H9 (cell line): Measurements from ENCODE around the gene VPS29. TPM values are rescaled to one million over a fixed set of nuclear protein-coding genes. Genes with fewer than 3 reads are reported as not detected.

Source experiments
- DNase-seq: peaks from one replicate; pipeline ENCODE4 v3.0.0-alpha.2; 2017
- H2AFZ ChIP-seq: one replicate; pipeline ENCODE4 v1.6.1; 2013; ENCODE audit warnings: mild to moderate bottlenecking, low read length, control low read depth, moderate library complexity
- H2AK5ac ChIP-seq: 2 replicates; pipeline ENCODE4 v1.6.1; 2013; ENCODE audit warnings: low read length, control low read depth, mixed read lengths; ENCODE audit not compliant: insufficient read length
- H2BK120ac ChIP-seq: one replicate; pipeline ENCODE4 v1.6.1; 2013; ENCODE audit warnings: low read depth, mild to moderate bottlenecking, low read length, control low read depth, inconsistent platforms; ENCODE audit not compliant: poor library complexity, severe bottlenecking
- H2BK12ac ChIP-seq: 2 replicates; pipeline ENCODE4 v1.6.1; 2013; ENCODE audit warnings: low read length, control low read depth, mixed read lengths, low read depth; ENCODE audit not compliant: insufficient read length
- H2BK15ac ChIP-seq: 2 replicates; pipeline ENCODE4 v1.6.1; 2013; ENCODE audit warnings: low read depth, low read length, control low read depth
- H2BK20ac ChIP-seq: one replicate; pipeline ENCODE4 v1.6.1; 2013; ENCODE audit warnings: low read depth, mild to moderate bottlenecking, low read length, control low read depth, inconsistent platforms; ENCODE audit not compliant: poor library complexity, severe bottlenecking
- H2BK5ac ChIP-seq: 2 replicates; pipeline ENCODE4 v1.6.1; 2013; ENCODE audit warnings: low read length, control low read depth, mixed read lengths; ENCODE audit not compliant: insufficient read length
- H3K14ac ChIP-seq: 2 replicates; pipeline ENCODE4 v1.6.1; 2013; ENCODE audit warnings: low read length, control low read depth; ENCODE audit not compliant: insufficient read depth
- H3K18ac ChIP-seq: 2 replicates; pipeline ENCODE4 v1.6.1; 2013; ENCODE audit warnings: low read depth, mild to moderate bottlenecking, mixed read lengths, low read length, control low read depth; ENCODE audit not compliant: insufficient read length
- H3K23ac ChIP-seq: 2 replicates; pipeline ENCODE4 v1.6.1; 2013; ENCODE audit warnings: low read length, control low read depth, mixed read lengths, low read depth; ENCODE audit not compliant: insufficient read length
- H3K23me2 ChIP-seq: 2 replicates; pipeline ENCODE4 v1.6.1; 2013; ENCODE audit warnings: low read depth, mild to moderate bottlenecking, mixed read lengths, low read length, control low read depth; ENCODE audit not compliant: insufficient read length, poor library complexity, severe bottlenecking
- H3K27ac ChIP-seq: 2 replicates; pipeline ENCODE4 v1.5.1; 2013; ENCODE audit warnings: low read length, control low read depth, mixed read lengths, low read depth; ENCODE audit not compliant: insufficient read length
- H3K27me3 ChIP-seq: 2 replicates; pipeline ENCODE4 v1.6.1; 2013; ENCODE audit warnings: low read length, control low read depth, inconsistent platforms; ENCODE audit not compliant: insufficient read depth
- H3K4ac ChIP-seq: 2 replicates; pipeline ENCODE4 v1.6.1; 2013; ENCODE audit warnings: low read depth, mild to moderate bottlenecking, control low read depth, inconsistent platforms, low read length, moderate library complexity
- H3K4me1 ChIP-seq: 2 replicates; pipeline ENCODE4 v1.6.1; 2013; ENCODE audit warnings: low read length, control low read depth, inconsistent platforms; ENCODE audit not compliant: insufficient read depth
- H3K4me2 ChIP-seq: 2 replicates; pipeline ENCODE4 v1.6.1; 2013; ENCODE audit warnings: low read length, control low read depth, mixed read lengths; ENCODE audit not compliant: insufficient read length, insufficient read depth
- H3K56ac ChIP-seq: 2 replicates; pipeline ENCODE4 v1.6.1; 2013; ENCODE audit warnings: low read depth, mild to moderate bottlenecking, mixed read lengths, low read length, control low read depth; ENCODE audit not compliant: insufficient read length
- H3K79me1 ChIP-seq: 2 replicates; pipeline ENCODE4 v1.6.1; 2013; ENCODE audit warnings: low read depth, mild to moderate bottlenecking, moderate library complexity, low read length, control low read depth, inconsistent platforms; ENCODE audit not compliant: insufficient read depth, poor library complexity, severe bottlenecking
- H3K79me2 ChIP-seq: 2 replicates; pipeline ENCODE4 v1.6.1; 2013; ENCODE audit warnings: low read length, control low read depth, inconsistent platforms; ENCODE audit not compliant: insufficient read depth
- H3K9ac ChIP-seq: 2 replicates; pipeline ENCODE4 v1.6.1; 2013; ENCODE audit warnings: low read length, control low read depth, mixed read lengths; ENCODE audit not compliant: insufficient read length; ENCODE audit errors: extremely low read depth
- H3K9me3 ChIP-seq: one replicate; pipeline ENCODE4 v1.6.1; 2013; ENCODE audit warnings: low read depth, low read length, inconsistent platforms; ENCODE audit not compliant: control insufficient read depth
- H3T11ph ChIP-seq: one replicate; pipeline ENCODE4 v1.6.1; 2013; ENCODE audit warnings: mild to moderate bottlenecking, low read length, control low read depth, inconsistent platforms
- H4K20me1 ChIP-seq: one replicate; pipeline ENCODE4 v1.6.1; 2013; ENCODE audit not compliant: control insufficient read depth, insufficient read length, insufficient read depth
- H4K5ac ChIP-seq: 2 replicates; pipeline ENCODE4 v1.6.1; 2013; ENCODE audit warnings: low read depth, mild to moderate bottlenecking, mixed read lengths, low read length, control low read depth; ENCODE audit not compliant: insufficient read length
- H4K8ac ChIP-seq: replicated peaks from 2 replicates; pipeline ENCODE4 v1.6.1; 2013; ENCODE audit warnings: low read length, control low read depth, mixed read lengths, low read depth; ENCODE audit not compliant: insufficient read length
- H4K91ac ChIP-seq: 2 replicates; pipeline ENCODE4 v1.6.1; 2013; ENCODE audit warnings: low read depth, mild to moderate bottlenecking, moderate library complexity, mixed read lengths, low read length, control low read depth; ENCODE audit not compliant: insufficient read length
- H3K27ac Mint-ChIP-seq, 3 experiments: 2 replicates in 2 of 3; 3 replicates in 1 of 3; pipeline ENCODE4 v1.8.0; 2020 to 2021; ENCODE audit warnings: mixed read lengths in 3 of 3, mild to moderate bottlenecking in 1 of 3, moderate library complexity in 1 of 3
- H3K27me3 Mint-ChIP-seq: 2 replicates; pipeline ENCODE4 v1.8.0; 2021; ENCODE audit warnings: low read depth, mild to moderate bottlenecking, moderate library complexity, mixed read lengths
- H3K36me3 Mint-ChIP-seq, 3 experiments: 2 replicates in 2 of 3; 3 replicates in 1 of 3; pipeline ENCODE4 v1.8.0; 2020 to 2021; ENCODE audit warnings: low read depth in 3 of 3, mixed read lengths in 3 of 3; ENCODE audit not compliant: insufficient read depth in 1 of 3
- H3K4me1 Mint-ChIP-seq, 2 experiments: 2 replicates each; pipeline ENCODE4 v1.8.0; 2020; ENCODE audit warnings: mixed read lengths in 2 of 2
- H3K4me3 Mint-ChIP-seq, 2 experiments: 2 replicates in 1 of 2; 3 replicates in 1 of 2; pipeline ENCODE4 v1.8.0; 2020 to 2021; ENCODE audit warnings: mild to moderate bottlenecking in 2 of 2, mixed read lengths in 2 of 2, moderate library complexity in 1 of 2
- H3K9me3 Mint-ChIP-seq, 2 experiments: 2 replicates in 1 of 2; 3 replicates in 1 of 2; pipeline ENCODE4 v1.8.0; 2020; ENCODE audit warnings: mild to moderate bottlenecking in 2 of 2, mixed read lengths in 2 of 2, moderate library complexity in 1 of 2
- WGBS: extraction: QIAGEN DNeasy Blood & Tissue Kit; methylation state at CpG from one replicate; pipeline ENCODE4 v1.1.7; 2013; ENCODE audit warnings: missing lambda C conversion rate, low lambda C conversion rate, mixed read lengths; ENCODE audit not compliant: insufficient read length; ENCODE audit errors: extremely low coverage; 5-methylcytosine and 5-hydroxymethylcytosine counted together
- total RNA-seq: library from RNA; stranded (reverse); gene quantifications from 2 replicates; pipeline ENCODE4 v1.2.1, GENCODE V29; 2021
- TF ChIP-seq, protein P1 (sequence below): fragments of 200-600 bp; sonication (generic); conservative IDR thresholded peaks from 3 replicates; pipeline ENCODE4 v1.8.0; 2021; ENCODE audit warnings: antibody characterized with exemption, mild to moderate bottlenecking

VPS29 gene
- total RNA-seq, 1 experiment from 2014 or later: 81.5 TPM

DNA sequence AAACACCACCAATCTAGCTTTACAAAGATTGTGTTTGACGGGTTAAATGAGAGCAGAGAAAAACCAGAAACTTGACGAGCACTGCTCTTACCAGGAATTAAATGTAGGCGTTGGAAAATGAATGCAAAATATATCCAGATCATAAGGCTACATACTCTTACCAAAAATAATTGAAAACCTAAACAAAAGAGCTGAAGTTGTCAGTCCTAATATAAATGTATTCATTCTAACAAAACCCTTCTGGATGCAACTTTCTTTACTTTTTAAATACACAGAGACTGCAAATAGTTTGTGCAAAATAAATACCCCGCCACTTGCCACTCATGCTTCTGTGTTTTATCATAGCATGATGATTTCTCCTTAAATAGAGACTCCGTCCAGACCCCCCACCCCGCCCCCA lies 32.9 kb upstream of the VPS29 start:
- H2AK5ac ChIP-seq: no peak overlapping the region
- H3K23ac ChIP-seq: no peak overlapping the region
- H2BK120ac ChIP-seq: no peak overlapping the region
- H3K56ac ChIP-seq: no peak overlapping the region
- no peak overlapping the region for H2BK5ac ChIP-seq
- no peaks in the 10 kb centered on the region for H3K27me3 ChIP-seq
- H2BK15ac ChIP-seq: no peak overlapping the region
- no peaks in the 10 kb centered on the region for H3K23me2 ChIP-seq
- no peak overlapping the region for H3K4ac ChIP-seq
- no peak overlapping the region for H3K18ac ChIP-seq
- no peaks in the 10 kb centered on the region for H3K27me3 Mint-ChIP-seq
- H3K27ac ChIP-seq: no peak overlapping the region
- H4K20me1 ChIP-seq: no peaks in the 10 kb centered on the region
- H3K4me3 Mint-ChIP-seq: no peak overlapping the region
- H2BK20ac ChIP-seq: no peak overlapping the region
- TF ChIP-seq, protein P1, sequence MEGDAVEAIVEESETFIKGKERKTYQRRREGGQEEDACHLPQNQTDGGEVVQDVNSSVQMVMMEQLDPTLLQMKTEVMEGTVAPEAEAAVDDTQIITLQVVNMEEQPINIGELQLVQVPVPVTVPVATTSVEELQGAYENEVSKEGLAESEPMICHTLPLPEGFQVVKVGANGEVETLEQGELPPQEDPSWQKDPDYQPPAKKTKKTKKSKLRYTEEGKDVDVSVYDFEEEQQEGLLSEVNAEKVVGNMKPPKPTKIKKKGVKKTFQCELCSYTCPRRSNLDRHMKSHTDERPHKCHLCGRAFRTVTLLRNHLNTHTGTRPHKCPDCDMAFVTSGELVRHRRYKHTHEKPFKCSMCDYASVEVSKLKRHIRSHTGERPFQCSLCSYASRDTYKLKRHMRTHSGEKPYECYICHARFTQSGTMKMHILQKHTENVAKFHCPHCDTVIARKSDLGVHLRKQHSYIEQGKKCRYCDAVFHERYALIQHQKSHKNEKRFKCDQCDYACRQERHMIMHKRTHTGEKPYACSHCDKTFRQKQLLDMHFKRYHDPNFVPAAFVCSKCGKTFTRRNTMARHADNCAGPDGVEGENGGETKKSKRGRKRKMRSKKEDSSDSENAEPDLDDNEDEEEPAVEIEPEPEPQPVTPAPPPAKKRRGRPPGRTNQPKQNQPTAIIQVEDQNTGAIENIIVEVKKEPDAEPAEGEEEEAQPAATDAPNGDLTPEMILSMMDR: no peak
- H2BK12ac ChIP-seq: no peak overlapping the region
- peaks cover 4 to 9% of the 10 kb centered on the region in 2 experiments for H3K4me1 Mint-ChIP-seq
- no peak overlapping the region for H4K8ac ChIP-seq
- DNase-seq: no peak
- no peaks in the 10 kb centered on the region for H3K79me1 ChIP-seq
- no peak overlapping the region for H3T11ph ChIP-seq
- H3K4me2 ChIP-seq: no peak overlapping the region
- no peak overlapping the region for H4K5ac ChIP-seq
- no peaks in the 10 kb centered on the region for H3K9me3 Mint-ChIP-seq
- no CpG with 5 or more reads among the region's 6 CpGs for WGBS
- no peaks in the 10 kb centered on the region; the same call in 1 of the 2 replicates for H3K79me2 ChIP-seq
- H3K4me1 ChIP-seq: no peaks in the 10 kb centered on the region
- peaks cover 5 to 38% (median 28%) of the 10 kb centered on the region in 3 experiments; a peak in 6 of 7 replicates for H3K36me3 Mint-ChIP-seq
- H3K9me3 ChIP-seq: no peaks in the 10 kb centered on the region
- no peak overlapping the region for H4K91ac ChIP-seq
- H2AFZ ChIP-seq: no peak overlapping the region
- no peak overlapping the region for H3K27ac Mint-ChIP-seq
- no peak overlapping the region for H3K14ac ChIP-seq
- no peak overlapping the region for H3K9ac ChIP-seq
